GM23338 (cell line): ENCODE results near the gene ATP13A1. TPM values are rescaled to one million over a fixed set of nuclear protein-coding genes. Genes with fewer than 3 reads are reported as not detected.

Experiments used
- ATAC-seq: fragments of 200-7000 bp; cut with Tn5 transposase; 3 replicates; pipeline ENCODE4 v1.9.1; 2020
- DNase-seq: peaks from one replicate; pipeline ENCODE4 v3.0.0-alpha.2; 2015; ENCODE audit warnings: low spot score
- H2AFZ ChIP-seq: fragments of 200-600 bp; sonication (generic); 2 replicates; pipeline ENCODE4 v1.8.0; 2016; ENCODE audit warnings: antibody characterized with exemption, mild to moderate bottlenecking, moderate library complexity
- H3F3A ChIP-seq: fragments of 200-600 bp; sonication (generic); replicated peaks from 2 replicates; pipeline ENCODE4 v1.8.0; 2017; ENCODE audit warnings: antibody characterized with exemption, mixed run types, low read depth
- H3K27ac ChIP-seq: fragments of 200-600 bp; sonication (generic); 2 replicates; pipeline ENCODE4 v1.6.1; 2016; ENCODE audit warnings: low read depth
- H3K27me3 ChIP-seq: fragments of 200-600 bp; sonication (generic); 2 replicates; pipeline ENCODE4 v1.8.0; 2016; ENCODE audit warnings: mild to moderate bottlenecking, mixed run types, moderate library complexity; ENCODE audit not compliant: insufficient read depth
- H3K36me3 ChIP-seq: fragments of 200-600 bp; sonication (generic); 2 replicates; pipeline ENCODE4 v1.8.0; 2016; ENCODE audit warnings: mild to moderate bottlenecking; ENCODE audit not compliant: insufficient read depth
- H3K4me1 ChIP-seq: fragments of 200-600 bp; sonication (generic); 2 replicates; pipeline ENCODE4 v1.8.0; 2016; ENCODE audit warnings: mild to moderate bottlenecking, moderate library complexity; ENCODE audit not compliant: insufficient read depth
- H3K4me2 ChIP-seq: fragments of 200-600 bp; sonication (generic); 2 replicates; pipeline ENCODE4 v1.7.1; 2017; ENCODE audit warnings: mixed run types
- H3K4me3 ChIP-seq: fragments of 200-600 bp; sonication (generic); 2 replicates; pipeline ENCODE4 v1.6.1; 2016; ENCODE audit warnings: mixed run types
- H3K79me2 ChIP-seq: fragments of 200-600 bp; sonication (generic); replicated peaks from 2 replicates; pipeline ENCODE4 v1.8.0; 2017; ENCODE audit warnings: mild to moderate bottlenecking; ENCODE audit not compliant: insufficient read depth
- H3K9me2 ChIP-seq: fragments of 200-600 bp; sonication (generic); 2 replicates; pipeline ENCODE4 v1.8.0; 2017; ENCODE audit not compliant: insufficient read depth
- H4K20me1 ChIP-seq: fragments of 200-600 bp; sonication (generic); replicated peaks from 2 replicates; pipeline ENCODE4 v1.8.0; 2017; ENCODE audit warnings: mild to moderate bottlenecking; ENCODE audit not compliant: insufficient read depth
- H3K27ac Mint-ChIP-seq: 2 replicates; pipeline ENCODE4 v1.8.0; 2020; ENCODE audit warnings: inconsistent platforms, mild to moderate bottlenecking, moderate library complexity, mixed read lengths
- H3K27me3 Mint-ChIP-seq: 3 replicates; pipeline ENCODE4 v1.8.0; 2022; ENCODE audit warnings: low read depth, mild to moderate bottlenecking, moderate library complexity, mixed read lengths, inconsistent platforms; ENCODE audit not compliant: insufficient read depth, poor library complexity
- H3K36me3 Mint-ChIP-seq: 3 replicates; pipeline ENCODE4 v1.8.0; 2021; ENCODE audit warnings: low read depth, mild to moderate bottlenecking, inconsistent platforms, moderate library complexity, mixed read lengths
- H3K4me1 Mint-ChIP-seq: 3 replicates; pipeline ENCODE4 v1.8.0; 2020; ENCODE audit warnings: mild to moderate bottlenecking, inconsistent platforms, mixed read lengths
- H3K4me3 Mint-ChIP-seq: 3 replicates; pipeline ENCODE4 v1.8.0; 2021; ENCODE audit warnings: moderate library complexity, mild to moderate bottlenecking, inconsistent platforms, mixed read lengths
- H3K9me3 Mint-ChIP-seq: 3 replicates; pipeline ENCODE4 v1.8.0; 2020; ENCODE audit warnings: moderate library complexity, mild to moderate bottlenecking, inconsistent platforms, mixed read lengths
- CREB1 ChIP-seq: fragments of 250-450 bp; sonication (Bioruptor Pico); IDR thresholded peaks from 2 replicates; pipeline ENCODE4 v1.5.0; 2020; ENCODE audit warnings: low read depth, mild to moderate bottlenecking, moderate library complexity
- EZH2 ChIP-seq: fragments of 200-600 bp; sonication (generic); IDR thresholded peaks from one replicate; pipeline ENCODE4 v1.8.0; 2017; ENCODE audit warnings: antibody characterized with exemption, mild to moderate bottlenecking, low read depth; ENCODE audit not compliant: unreplicated experiment
- EZH2phosphoT487 ChIP-seq: fragments of 200-600 bp; sonication (generic); IDR thresholded peaks from one replicate; pipeline ENCODE4 v1.8.1; 2018; ENCODE audit warnings: antibody characterized with exemption; ENCODE audit not compliant: unreplicated experiment
- NANOG ChIP-seq: IDR thresholded peaks from 2 replicates; pipeline ENCODE4 v1.6.1; 2016; ENCODE audit warnings: antibody characterized with exemption, borderline replicate concordance
- ZNF331 ChIP-seq: fragments of 250-450 bp; sonication (Bioruptor Pico); IDR thresholded peaks from 2 replicates; pipeline ENCODE4 v1.5.0; 2020; ENCODE audit warnings: low read depth, mild to moderate bottlenecking, moderate library complexity
- polyA plus RNA-seq: library from polyadenylated mRNA; unstranded; fragments of >200 nt; fragmentation: Nextera tagmentation; extraction: Ambion mirVana; gene quantifications from 2 replicates; pipeline ENCODE4 v1.2.1, GENCODE V29; 2016
- total RNA-seq: library from RNA; depleted of rRNA; stranded (reverse); fragments of >200 nt; shearing (Covaris generic); gene quantifications from 2 replicates; pipeline ENCODE4 v1.2.3, GENCODE V29; 2014
- TF ChIP-seq, protein P1 (sequence below): IDR thresholded peaks from 2 replicates; pipeline ENCODE4 v1.6.1; 2016; ENCODE audit warnings: antibody characterized with exemption
- TF ChIP-seq, protein P2 (sequence below), 2 experiments: fragments of 200-600 bp in 1 of 2; sonication (generic) in 1 of 2; conservative IDR thresholded peaks; 2 replicates each; pipeline versions ENCODE4 v1.5.1 to v1.6.1; 2016 to 2017; ENCODE audit warnings: antibody characterized with exemption in 2 of 2, low read depth in 2 of 2, mild to moderate bottlenecking in 2 of 2, moderate library complexity in 1 of 2

The ATP13A1 gene
- total and polyA plus RNA-seq, 2 experiments from 2014 or later, result 38.1 to 307 TPM

DNA sequence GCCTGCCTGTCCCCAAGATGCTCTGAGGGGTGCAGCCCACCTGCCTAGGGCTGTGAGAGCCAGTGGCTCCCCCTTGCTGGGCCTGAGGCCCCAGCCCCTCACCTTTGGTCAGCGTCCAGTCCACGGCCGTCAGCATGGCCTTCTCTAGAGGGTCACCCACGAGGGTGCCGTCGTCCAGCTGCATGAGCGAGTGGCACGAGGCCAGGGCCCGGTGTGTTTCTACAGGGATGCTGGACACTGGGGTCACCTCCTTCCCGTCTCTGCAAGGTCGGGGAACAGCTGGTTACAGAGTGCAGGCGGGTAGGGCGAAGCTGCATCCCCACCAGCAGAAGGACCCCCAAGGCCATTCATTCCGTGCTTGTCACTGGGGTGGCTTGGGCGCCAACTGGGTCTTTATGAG lies 9.0 kb downstream of the ATP13A1 start:
- Histone ChIP-seq H3K36me3 (peaks cover 26% of the 10 kb centered on the region; the same call in 1 of the 2 replicates), H3K79me2 (0 out of 2 replicates have a peak, but pooled peaks cover 5% of the 10 kb centered on the region), H3K4me3 (no peak overlapping the region), H3K27me3 (no peaks in the 10 kb centered on the region), H2AFZ (no peak overlapping the region), H4K20me1 (peaks cover 10% of the 10 kb centered on the region; the same call in 1 of the 2 replicates), H3K9me2 (no peaks in the 10 kb centered on the region), H3K4me1 (no peaks in the 10 kb centered on the region), H3K27ac (no peak overlapping the region), H3K4me2 (no peak overlapping the region), H3F3A (no peaks in the 10 kb centered on the region)
- no peak for TF ChIP-seq ZNF331 (CRISPR knock-in tag)
- no peak for DNase-seq
- Mint-ChIP-seq H3K4me1 (no peaks in the 10 kb centered on the region), H3K27ac (no peak overlapping the region), H3K9me3 (no peaks in the 10 kb centered on the region), H3K36me3 (peaks cover 82% of the 10 kb centered on the region), H3K27me3 (peaks cover 15% of the 10 kb centered on the region), H3K4me3 (no peak overlapping the region)
- ATAC-seq, result no peak

DNA sequence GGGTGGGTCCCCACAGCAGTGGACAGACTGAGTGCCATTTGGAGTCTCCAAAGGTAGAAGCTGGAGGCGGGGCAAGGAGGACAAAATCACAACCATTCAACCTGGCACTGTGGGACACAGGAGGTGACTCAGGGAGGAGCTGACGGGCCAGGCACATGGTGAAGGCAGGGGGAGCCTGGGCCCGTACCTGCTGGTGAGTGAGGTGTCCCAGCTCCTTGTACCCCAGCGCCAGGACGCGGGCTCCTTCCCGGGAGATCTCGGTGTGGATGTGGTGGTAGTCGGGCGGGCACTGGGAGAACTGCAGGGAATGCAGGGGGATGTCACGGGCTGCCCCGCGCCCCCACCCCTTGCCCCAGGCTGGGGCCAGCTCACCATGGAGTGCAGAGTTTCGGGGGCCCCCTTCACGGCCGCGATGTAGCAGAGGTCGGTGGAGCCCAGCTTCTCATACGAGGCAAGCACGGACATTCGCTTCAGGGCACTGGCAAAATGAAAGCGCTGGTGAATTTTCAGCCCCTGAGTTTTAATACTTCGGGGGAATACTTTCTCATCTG lies 9.8 kb downstream of the ATP13A1 start:
- Histone ChIP-seq H3K27me3 (no peaks in the 10 kb centered on the region), H3F3A (no peaks in the 10 kb centered on the region), H3K79me2 (0 out of 2 replicates have a peak, but pooled peaks cover under 1% of the 10 kb centered on the region), H3K4me1 (no peaks in the 10 kb centered on the region), H4K20me1 (peaks cover 10% of the 10 kb centered on the region; the same call in 1 of the 2 replicates), H3K36me3 (peaks cover 23% of the 10 kb centered on the region; the same call in 1 of the 2 replicates), H3K9me2 (no peaks in the 10 kb centered on the region), H3K4me2 (no peak overlapping the region), H3K27ac (no peak overlapping the region), H2AFZ (no peak overlapping the region), H3K4me3 (no peak overlapping the region)
- H3K4me3 Mint-ChIP-seq, result no peak overlapping the region; the same call in 2 of the 3 replicates
- H3K27me3 Mint-ChIP-seq, result peaks cover 17% of the 10 kb centered on the region
- H3K4me1 Mint-ChIP-seq, result no peaks in the 10 kb centered on the region
- H3K9me3 Mint-ChIP-seq, result no peaks in the 10 kb centered on the region
- TF ChIP-seq, protein P1, sequence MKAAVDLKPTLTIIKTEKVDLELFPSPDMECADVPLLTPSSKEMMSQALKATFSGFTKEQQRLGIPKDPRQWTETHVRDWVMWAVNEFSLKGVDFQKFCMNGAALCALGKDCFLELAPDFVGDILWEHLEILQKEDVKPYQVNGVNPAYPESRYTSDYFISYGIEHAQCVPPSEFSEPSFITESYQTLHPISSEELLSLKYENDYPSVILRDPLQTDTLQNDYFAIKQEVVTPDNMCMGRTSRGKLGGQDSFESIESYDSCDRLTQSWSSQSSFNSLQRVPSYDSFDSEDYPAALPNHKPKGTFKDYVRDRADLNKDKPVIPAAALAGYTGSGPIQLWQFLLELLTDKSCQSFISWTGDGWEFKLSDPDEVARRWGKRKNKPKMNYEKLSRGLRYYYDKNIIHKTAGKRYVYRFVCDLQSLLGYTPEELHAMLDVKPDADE, result no peak
- TF ChIP-seq CREB1 (CRISPR knock-in tag), result no peak
- TF ChIP-seq, protein P2, sequence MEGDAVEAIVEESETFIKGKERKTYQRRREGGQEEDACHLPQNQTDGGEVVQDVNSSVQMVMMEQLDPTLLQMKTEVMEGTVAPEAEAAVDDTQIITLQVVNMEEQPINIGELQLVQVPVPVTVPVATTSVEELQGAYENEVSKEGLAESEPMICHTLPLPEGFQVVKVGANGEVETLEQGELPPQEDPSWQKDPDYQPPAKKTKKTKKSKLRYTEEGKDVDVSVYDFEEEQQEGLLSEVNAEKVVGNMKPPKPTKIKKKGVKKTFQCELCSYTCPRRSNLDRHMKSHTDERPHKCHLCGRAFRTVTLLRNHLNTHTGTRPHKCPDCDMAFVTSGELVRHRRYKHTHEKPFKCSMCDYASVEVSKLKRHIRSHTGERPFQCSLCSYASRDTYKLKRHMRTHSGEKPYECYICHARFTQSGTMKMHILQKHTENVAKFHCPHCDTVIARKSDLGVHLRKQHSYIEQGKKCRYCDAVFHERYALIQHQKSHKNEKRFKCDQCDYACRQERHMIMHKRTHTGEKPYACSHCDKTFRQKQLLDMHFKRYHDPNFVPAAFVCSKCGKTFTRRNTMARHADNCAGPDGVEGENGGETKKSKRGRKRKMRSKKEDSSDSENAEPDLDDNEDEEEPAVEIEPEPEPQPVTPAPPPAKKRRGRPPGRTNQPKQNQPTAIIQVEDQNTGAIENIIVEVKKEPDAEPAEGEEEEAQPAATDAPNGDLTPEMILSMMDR (conservative IDR thresholded peaks at IDR 0.05; ENCODE audit: low read depth in 2 of 2), result no peak
- TF ChIP-seq NANOG, result no peak
- TF ChIP-seq ZNF331 (CRISPR knock-in tag), result no peak
- TF ChIP-seq EZH2phosphoT487, result no peak
- TF ChIP-seq EZH2, result no peak
- DNase-seq, result no peak
- ATAC-seq, result no peak
- peaks cover 82% of the 10 kb centered on the region for H3K36me3 Mint-ChIP-seq
- no peak overlapping the region for H3K27ac Mint-ChIP-seq
